Epithelial cell of prostate (primary cell): ENCODE measurements around the gene CDC14A.

Experiments used
- DNase-seq: peaks from one replicate; pipeline ENCODE4 v3.0.0-alpha.2; 2011; ENCODE audit warnings: low read depth, low spot score
- H3K27ac ChIP-seq: fragments of 450-650 bp; 2 replicates; pipeline ENCODE4 v1.5.1; 2017; ENCODE audit warnings: mild to moderate bottlenecking

Gene CDC14A

GRCh38 chr1:100440075-100440809 is 87.9 kb downstream of the CDC14A start:
- H3K27ac ChIP-seq, result no peak overlapping the region
- DNase-seq, result no peak

GRCh38 chr1:100441146-100441545 is 88.8 kb downstream of the CDC14A start:
- H3K27ac ChIP-seq, result no peak overlapping the region
- DNase-seq, result no peak

- H3K27ac ChIP-seq, result no peak overlapping the region
- no peak for DNase-seq
These were observed 89.3 kb downstream of the CDC14A start for GRCh38 chr1:100441651-100442050.

- DNase-seq, result no peak
- H3K27ac ChIP-seq, result no peak overlapping the region
These were observed 91.7 kb downstream of the CDC14A start for GRCh38 chr1:100443811-100444571.

GRCh38 chr1:100445565-100445964 is 93.3 kb downstream of the CDC14A start:
- DNase-seq, result no peak
- H3K27ac ChIP-seq, result no peak overlapping the region

- no peak overlapping the region for H3K27ac ChIP-seq
- no peak for DNase-seq
These were observed 96.1 kb downstream of the CDC14A start for GRCh38 chr1:100448366-100448765.

GRCh38 chr1:100449477-100449876 is 97.2 kb downstream of the CDC14A start:
- no peak overlapping the region for H3K27ac ChIP-seq
- DNase-seq, result no peak

GRCh38 chr1:100452641-100453040 is 100.3 kb downstream of the CDC14A start:
- H3K27ac ChIP-seq, result no peak overlapping the region
- no peak for DNase-seq

GRCh38 chr1:100455478-100456072 is 103.3 kb downstream of the CDC14A start:
- no peak for DNase-seq
- H3K27ac ChIP-seq, result no peak overlapping the region

- DNase-seq, result no peak
- no peak overlapping the region for H3K27ac ChIP-seq
These were observed 104.6 kb downstream of the CDC14A start for GRCh38 chr1:100456880-100457279.

- no peak for DNase-seq
- no peak overlapping the region for H3K27ac ChIP-seq
These were observed 105.4 kb downstream of the CDC14A start for GRCh38 chr1:100457683-100458082.

GRCh38 chr1:100458661-100459357 is 106.5 kb downstream of the CDC14A start:
- DNase-seq, result no peak
- no peak overlapping the region for H3K27ac ChIP-seq

GRCh38 chr1:100459358-100460114 is 107.2 kb downstream of the CDC14A start:
- no peak overlapping the region for H3K27ac ChIP-seq
- no peak for DNase-seq

GRCh38 chr1:100461222-100461621 is 108.9 kb downstream of the CDC14A start:
- DNase-seq, result no peak
- H3K27ac ChIP-seq, result no peak overlapping the region

GRCh38 chr1:100462326-100463025 is 110.2 kb downstream of the CDC14A start:
- DNase-seq, result no peak
- H3K27ac ChIP-seq, result no peak overlapping the region

GRCh38 chr1:100463791-100464424 is 111.6 kb downstream of the CDC14A start:
- H3K27ac ChIP-seq, result no peak overlapping the region
- no peak for DNase-seq

GRCh38 chr1:100469578-100469977 is 117.3 kb downstream of the CDC14A start:
- no peak for DNase-seq

GRCh38 chr1:100474834-100475233 is 122.5 kb downstream of the CDC14A start:
- no peak overlapping the region for H3K27ac ChIP-seq
- DNase-seq, result no peak

More at GRCh38 chr1:100469578-100469977, 117.3 kb downstream of the CDC14A start:
- no peak overlapping the region for H3K27ac ChIP-seq

GRCh38 chr1:100476735-100477290 is 124.5 kb downstream of the CDC14A start:
- no peak for DNase-seq
- no peak overlapping the region for H3K27ac ChIP-seq
